Suprapubic skin (tissue), 3 donors: ENCODE results near the gene ACACB.

ENCODE experiments used
- CTCF ChIP-seq, 2 donors: fragments of 200-600 bp in 1 of 2; fragments of 450-650 bp in 1 of 2; sonication (generic) in 1 of 2; IDR thresholded peaks; one replicate each; pipeline ENCODE4 v1.5.1; 2016 to 2019; ENCODE audit warnings: antibody characterized with exemption in 2 of 2, mild to moderate bottlenecking in 1 of 2, moderate library complexity in 1 of 2
- EP300 ChIP-seq: sonication (generic); formaldehyde crosslinking; IDR thresholded peaks from one replicate; pipeline ENCODE4 v1.6.1; 2017; ENCODE audit warnings: antibody characterized with exemption
- POLR2A ChIP-seq, 2 donors: fragments of 450-650 bp; IDR thresholded peaks; one replicate each; pipeline ENCODE4 v1.6.1; 2017; ENCODE audit warnings: antibody characterized with exemption in 2 of 2, mild to moderate bottlenecking in 2 of 2, moderate library complexity in 2 of 2

- TF ChIP-seq CTCF (IDR thresholded peaks at IDR 0.05) (no peak), POLR2A (IDR thresholded peaks at IDR 0.05) (no peak), EP300 (no peak)
Observed at GRCh38 chr12:109259545-109259895, 143.1 kb downstream of the ACACB start.
